Tibial artery (tissue), 4 donors: ENCODE data around the gene CD63.

Experiments
- DNase-seq, 2 donors: peaks; one replicate each; pipeline ENCODE4 v3.0.0-alpha.2; 2019
- H3K27ac ChIP-seq, 2 donors: fragments of 200-600 bp; sonication (generic) in 1 of 2; 1 replicate in 1 of 2; 2 replicates in 1 of 2; pipeline ENCODE4 v1.5.1; 2018 to 2019; ENCODE audit warnings: mild to moderate bottlenecking in 1 of 2
- H3K27me3 ChIP-seq, 2 donors: fragments of 200-600 bp; sonication (generic) in 1 of 2; one replicate each; pipeline versions ENCODE4 v1.5.1 to v1.6.0; 2016 to 2019
- H3K36me3 ChIP-seq, 3 donors: fragments of 200-600 bp; sonication (generic) in 2 of 3; one replicate each; pipeline ENCODE4 v1.5.1; 2016 to 2019; ENCODE audit warnings: mild to moderate bottlenecking in 2 of 3
- H3K4me1 ChIP-seq, 4 donors: fragments of 200-600 bp; sonication (generic) in 2 of 4; 1 replicate in 3 of 4; 2 replicates in 1 of 4; pipeline ENCODE4 v1.5.1; 2016 to 2019
- H3K4me3 ChIP-seq, 2 donors: fragments of 200-600 bp; sonication (generic) in 1 of 2; 1 replicate in 1 of 2; 2 replicates in 1 of 2; pipeline ENCODE4 v1.5.1; 2018 to 2019; ENCODE audit warnings: mild to moderate bottlenecking in 2 of 2
- H3K9me3 ChIP-seq, 3 donors: fragments of 200-600 bp; sonication (generic) in 1 of 3; one replicate each; pipeline ENCODE4 v1.5.1; 2016 to 2019
- CTCF ChIP-seq, 2 experiments: fragments of 200-600 bp in 1 of 2; fragments of 450-650 bp in 1 of 2; IDR thresholded peaks; one replicate each; pipeline ENCODE4 v1.5.1; 2017 to 2019; ENCODE audit warnings: antibody characterized with exemption in 2 of 2, mild to moderate bottlenecking in 1 of 2, moderate library complexity in 1 of 2
- intact Hi-C: fragments of 100-400 bp; cut with DNase I; formaldehyde crosslinking; loops from one replicate; pipeline ENCODE4 v1.15.0; 2023; ENCODE audit warnings: low total_unique reads

The CD63 gene

GRCh38 chr12:55743406-55744339 lies 14.9 kb upstream of the CD63 start:
- Histone ChIP-seq H3K4me3 (peak overlapping the region; percentile 55 to 68), H3K36me3 (no peaks in the 10 kb centered on the region), H3K27ac (peak overlapping the region; percentile 31 to 50), H3K9me3 (no peaks in the 10 kb centered on the region), H3K27me3 (no peaks in the 10 kb centered on the region), H3K4me1 (peaks cover 0 to 34% (median 26%) of the 10 kb centered on the region in 4 donors)
- no peak for DNase-seq
- no peak for TF ChIP-seq CTCF (IDR thresholded peaks at IDR 0.05)
- intact Hi-C loops: loop anchor here (2.0 kb wide), 1 partner anchor 81 kb away; no protein-coding TSS in a partner anchor

GRCh38 chr12:55742719-55743405 lies 14.1 kb upstream of the CD63 start, which contains the start of gene GDF11:
Gene GDF11 (plus strand): TSS chr12:55743122. CDS start chr12:55743317, 195 bp downstream.
- TF ChIP-seq CTCF (IDR thresholded peaks at IDR 0.05): no peak
- Histone ChIP-seq H3K4me3 (peak within 1 kb of the TSS; percentile 55 to 68), H3K36me3 (no peaks in the 10 kb centered on the region), H3K4me1 (peaks cover 0 to 41% (median 32%) of the 10 kb centered on the region in 4 donors), H3K27me3 (no peaks in the 10 kb centered on the region), H3K9me3 (no peaks in the 10 kb centered on the region), H3K27ac (peak within 1 kb of the TSS; percentile 31 to 50)
- intact Hi-C loops: loop anchor here (2.0 kb wide), 1 partner anchor 82 kb away; no protein-coding TSS in a partner anchor
- DNase-seq: peak; percentile 74 to 83

GRCh38 chr12:55741931-55742680 lies 13.3 kb upstream of the CD63 start:
- intact Hi-C loops: loop anchor here (2.0 kb wide), 1 partner anchor 83 kb away; no protein-coding TSS in a partner anchor
- no peaks in the 10 kb centered on the region for H3K9me3 ChIP-seq
- no peak overlapping the region for H3K27ac ChIP-seq
- TF ChIP-seq CTCF (IDR thresholded peaks at IDR 0.05): no peak
- peaks cover 0 to 47% (median 38%) of the 10 kb centered on the region in 4 donors for H3K4me1 ChIP-seq
- H3K36me3 ChIP-seq: no peaks in the 10 kb centered on the region
- no peaks in the 10 kb centered on the region for H3K27me3 ChIP-seq
- H3K4me3 ChIP-seq: no peak overlapping the region
- DNase-seq: no peak

GRCh38 chr12:55739025-55739378 lies 10.2 kb upstream of the CD63 start:
- Histone ChIP-seq H3K27me3 (no peaks in the 10 kb centered on the region), H3K4me3 (peak overlapping the region in 1 of 2 donors; percentile 67), H3K9me3 (no peaks in the 10 kb centered on the region), H3K36me3 (no peaks in the 10 kb centered on the region), H3K4me1 (peaks cover 0 to 25% (median 20%) of the 10 kb centered on the region in 4 donors), H3K27ac (no peak overlapping the region)
- TF ChIP-seq CTCF (IDR thresholded peaks at IDR 0.05): no peak
- intact Hi-C loops: loop anchor here (2.0 to 5.0 kb wide), 2 partner anchors 57 to 202 kb away; a partner anchor contains a TSS
- no peak for DNase-seq
